Hematopoietic multipotent progenitor cell treated with erythropoietin and hydrocortisone succinate and interleukin-3 and kit ligand, for 6 days (in vitro differentiated cells): ENCODE data around the gene DACT3.

ENCODE experiments used
- DNase-seq: peaks from one replicate; pipeline ENCODE4 v3.0.0-alpha.2; 2015

DACT3 gene

DNA sequence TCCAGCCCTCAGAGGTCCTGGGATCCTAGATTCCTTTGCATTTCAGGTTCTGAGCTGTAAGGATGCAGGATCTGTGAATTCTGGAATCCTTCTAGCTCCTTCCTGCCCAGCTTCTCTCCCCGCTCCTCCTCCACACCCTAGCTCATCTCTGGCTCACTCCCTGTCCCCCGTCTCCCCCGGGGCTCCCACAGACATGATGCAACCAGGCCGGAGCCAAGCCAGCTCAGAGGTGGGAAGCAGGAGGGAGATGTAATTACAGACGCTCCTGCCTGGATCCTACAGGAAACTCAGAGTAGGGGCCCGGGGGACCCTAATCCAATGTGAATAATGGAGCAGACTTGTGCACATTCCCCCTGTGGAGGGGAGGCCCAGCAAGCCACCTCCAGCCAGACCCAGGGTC, 29.5 kb downstream of the DACT3 start:
- no peak for DNase-seq

- no peak for DNase-seq
These were observed 30.3 kb downstream of the DACT3 start for GRCh38 chr19:46630586-46631205.

DNA sequence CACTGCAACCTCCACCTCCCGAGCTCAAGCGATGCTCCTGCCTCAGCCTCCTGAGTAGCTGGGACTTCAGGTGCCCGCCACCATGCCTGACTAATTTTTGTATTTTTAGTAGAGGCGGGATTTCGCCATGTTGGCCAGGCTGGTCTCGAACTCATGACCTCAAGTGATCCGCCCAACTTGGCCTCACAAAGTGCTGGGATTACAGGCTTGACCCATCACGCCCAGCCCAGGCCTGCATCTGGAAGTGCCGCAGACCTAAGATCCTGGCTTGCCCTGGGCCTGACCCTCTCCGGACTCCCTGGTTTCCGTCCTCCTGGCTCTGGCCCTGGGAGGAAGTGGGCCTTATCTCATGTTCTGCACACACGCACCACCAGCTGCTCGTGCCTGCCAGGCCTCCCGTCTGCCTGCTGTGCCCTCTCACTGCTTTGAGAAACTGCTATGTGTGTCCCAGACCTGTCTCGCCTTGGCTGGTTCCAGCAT, 31.4 kb downstream of the DACT3 start:
- DNase-seq, result peak; percentile 94

DNA sequence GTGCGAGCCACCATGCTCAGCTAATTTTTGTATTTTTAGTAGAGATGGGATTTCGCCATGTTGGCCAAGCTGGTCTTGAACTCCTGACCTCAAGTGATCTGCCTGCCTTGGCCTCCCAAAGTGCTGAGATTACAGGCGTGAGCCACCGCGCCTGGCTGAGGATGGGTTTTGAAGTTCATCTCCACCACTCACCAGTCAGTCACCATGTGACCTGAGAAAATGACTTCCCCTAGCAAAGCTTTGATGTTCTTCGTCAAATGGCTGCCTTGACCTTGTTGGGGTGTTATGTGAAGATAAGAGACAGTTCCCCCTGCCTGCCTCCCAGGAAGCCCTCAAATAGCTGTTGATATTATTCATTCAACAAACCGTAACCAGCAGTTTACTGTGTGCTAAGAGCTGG, 32.0 kb downstream of the DACT3 start:
- DNase-seq, result peak; percentile 82

- no peak for DNase-seq
These were observed 34.5 kb downstream of the DACT3 start for GRCh38 chr19:46626446-46626845.

- no peak for DNase-seq
These were observed 35.3 kb downstream of the DACT3 start for GRCh38 chr19:46625731-46626130.

GRCh38 chr19:46624958-46625661, 35.9 kb downstream of the DACT3 start, which contains the start of gene PTGIR:
Gene PTGIR, minus strand, starts transcription at chr19:46625089. Its CDS starts 864 bp downstream, at chr19:46624225.
- peak; percentile 61 for DNase-seq

GRCh38 chr19:46623915-46624502, 37.0 kb downstream of the DACT3 start:
- no peak for DNase-seq

- DNase-seq, result peak; percentile 25
These were observed 38.9 kb downstream of the DACT3 start for GRCh38 chr19:46622118-46622446.

DNA sequence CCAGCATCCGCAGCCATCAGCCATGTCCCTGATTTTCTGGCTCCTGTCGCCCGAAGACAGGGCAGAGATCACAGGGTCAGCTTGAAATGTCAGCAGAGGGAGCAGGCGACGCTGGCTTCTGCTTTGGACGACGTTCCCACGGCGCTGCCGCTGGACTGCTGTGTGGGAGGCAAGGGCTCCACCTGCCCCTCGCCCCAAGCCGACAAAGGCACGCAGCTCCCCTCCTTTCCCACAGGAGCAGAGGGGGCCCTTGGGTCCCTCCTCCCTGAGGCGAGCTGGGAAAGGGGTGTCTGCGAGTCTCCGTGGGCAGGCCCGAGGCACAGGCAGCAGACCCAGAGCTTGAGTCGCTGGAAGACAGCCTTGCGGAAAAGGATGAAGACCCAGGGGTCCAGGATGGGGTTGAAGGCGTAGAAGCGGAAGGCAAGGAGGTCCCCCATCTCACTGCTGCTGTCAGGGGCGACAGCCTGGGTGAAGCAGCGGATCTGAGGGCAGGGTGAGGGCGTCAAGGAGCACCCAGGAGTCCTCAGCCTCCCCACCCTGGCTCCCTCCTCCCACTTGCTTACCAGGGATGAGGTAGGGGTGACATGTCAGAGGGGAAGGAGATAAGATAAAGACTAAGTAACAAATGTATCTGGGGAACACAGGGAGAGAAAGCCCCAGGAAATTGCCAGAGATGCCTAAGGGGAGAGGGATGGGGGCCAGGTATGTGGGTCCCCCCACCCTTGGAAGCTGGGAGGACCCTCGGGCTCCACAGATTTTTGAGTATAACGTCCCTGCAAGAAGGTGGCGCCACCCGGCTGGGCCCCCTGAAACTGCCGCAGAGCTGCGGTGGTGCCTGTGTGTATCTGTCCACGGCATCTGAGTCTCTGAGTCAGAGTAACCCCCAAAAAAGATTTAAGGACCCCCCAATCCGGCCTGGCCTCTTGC, 39.5 kb downstream of the DACT3 start:
- DNase-seq, result no peak

DNA sequence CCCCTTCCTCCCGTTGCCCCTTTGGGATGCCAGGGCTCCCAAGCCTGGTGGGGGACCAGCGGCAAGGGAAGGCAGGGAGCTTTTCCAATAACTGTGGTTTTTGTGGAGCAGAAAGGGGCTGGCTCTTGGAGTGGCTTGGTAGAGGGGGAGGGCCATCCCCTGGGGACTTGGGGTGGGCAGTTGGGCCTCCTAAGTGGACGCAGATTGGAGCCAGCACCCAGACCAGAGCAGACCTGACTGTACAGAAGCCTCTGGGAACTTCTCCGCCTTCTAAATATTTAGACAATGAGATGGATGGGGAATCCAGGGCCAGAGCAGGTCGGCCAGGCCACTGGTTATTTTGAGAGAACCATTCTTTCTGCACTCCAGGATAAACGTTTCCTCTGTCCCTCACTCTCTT, 40.3 kb downstream of the DACT3 start:
- DNase-seq, result no peak

- DNase-seq, result no peak
These were observed 40.7 kb downstream of the DACT3 start for GRCh38 chr19:46620267-46620666.

DNA sequence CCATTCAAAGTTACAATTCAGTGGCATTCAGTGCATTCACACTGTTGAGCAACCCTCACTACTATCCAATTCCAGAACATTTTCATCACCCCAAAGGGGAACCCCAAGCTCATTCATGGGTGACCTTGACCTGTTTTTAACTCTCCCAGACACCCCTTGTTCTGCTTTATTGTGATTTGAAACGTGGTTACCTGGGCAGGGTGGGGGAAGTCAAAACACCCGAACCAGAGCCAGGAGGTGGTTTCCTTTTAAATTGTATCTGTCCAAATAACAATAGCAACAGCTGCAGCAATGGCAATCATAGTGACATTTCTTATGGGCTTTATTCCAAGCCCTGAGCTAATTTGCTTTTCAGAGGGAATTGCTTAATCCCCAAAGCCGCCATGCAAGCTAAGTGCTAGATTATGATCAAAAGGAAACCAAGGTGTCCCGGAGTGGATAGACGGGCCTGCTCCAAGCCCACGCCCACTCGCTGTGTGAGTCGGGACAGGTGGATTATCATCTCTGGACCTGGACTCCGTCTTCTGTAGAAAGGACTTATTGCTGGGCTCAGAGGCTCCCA, 42.2 kb downstream of the DACT3 start:
- DNase-seq, result no peak

DNA sequence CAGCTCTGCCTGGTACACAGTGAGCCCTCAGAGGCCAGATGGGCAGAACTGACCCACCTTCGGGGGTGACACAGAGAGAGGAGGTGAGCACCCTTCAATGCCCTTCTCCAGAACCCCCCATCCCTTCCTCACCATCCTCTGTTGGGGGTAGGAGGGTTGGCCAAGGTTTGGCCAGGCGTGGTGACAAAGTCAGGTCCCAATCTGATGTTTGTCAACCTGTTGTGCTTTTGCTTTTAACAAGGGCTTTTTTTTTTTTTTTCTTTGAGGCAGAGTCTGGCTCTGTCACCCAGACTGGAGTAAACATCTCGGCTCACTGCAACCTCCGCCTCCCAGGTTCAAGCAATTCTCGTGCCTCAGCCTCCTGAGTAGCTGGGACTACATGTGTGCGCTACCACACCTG, 43.4 kb downstream of the DACT3 start:
- DNase-seq, result no peak

DNA sequence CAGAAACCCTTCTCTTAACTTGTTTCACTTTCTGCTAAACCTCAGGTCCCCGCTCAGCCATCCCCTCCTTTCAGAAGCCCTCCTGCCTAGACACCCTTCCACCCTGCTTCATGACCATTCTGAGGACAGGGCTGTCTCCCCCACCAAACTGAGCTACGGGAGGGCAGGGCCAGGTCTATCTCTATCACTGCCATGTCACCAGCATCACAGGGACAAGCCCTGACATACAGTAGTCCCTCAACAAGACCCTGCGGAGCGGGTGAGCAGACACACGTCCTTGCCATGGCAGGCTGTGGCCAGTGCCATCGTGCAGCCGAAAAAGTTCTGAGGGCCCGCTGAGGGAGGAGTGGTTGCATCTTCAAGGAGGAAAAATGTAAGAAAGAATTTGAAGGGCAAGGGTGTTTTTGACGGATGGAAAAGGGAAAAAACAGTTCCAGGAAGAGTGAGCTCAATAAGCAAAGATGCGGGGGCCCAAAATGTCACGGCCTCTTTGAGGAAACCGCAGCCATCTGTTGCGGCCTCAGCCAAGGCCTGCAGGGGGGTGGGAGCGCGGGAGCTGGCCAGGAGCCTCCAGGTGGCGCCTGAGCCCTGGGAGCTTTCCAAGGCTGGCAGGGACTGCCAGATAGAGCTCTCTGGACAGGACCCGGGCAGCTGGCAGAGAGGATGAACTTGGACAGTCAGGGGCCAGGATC, 44.2 kb downstream of the DACT3 start:
- DNase-seq, result peak; percentile 71

DNA sequence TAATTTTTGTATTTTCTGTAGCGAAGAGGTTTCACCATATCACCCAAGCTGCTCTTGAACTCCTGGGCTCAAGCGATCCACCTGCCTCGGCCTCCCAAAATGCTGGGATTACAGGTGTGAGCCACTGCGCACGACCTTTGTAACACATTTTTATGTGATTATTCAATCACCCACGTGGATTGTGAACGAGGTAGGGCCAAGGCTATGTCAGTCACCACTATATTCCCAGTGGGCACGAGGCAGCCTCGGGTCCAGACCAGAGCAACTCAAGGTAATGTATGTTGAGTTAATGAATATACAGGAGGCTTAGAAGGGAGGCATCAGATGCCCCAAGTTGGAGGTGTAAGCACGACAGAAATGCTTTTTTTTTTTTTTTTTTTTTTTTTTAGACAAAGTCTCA, 45.0 kb downstream of the DACT3 start:
- DNase-seq, result no peak

DNA sequence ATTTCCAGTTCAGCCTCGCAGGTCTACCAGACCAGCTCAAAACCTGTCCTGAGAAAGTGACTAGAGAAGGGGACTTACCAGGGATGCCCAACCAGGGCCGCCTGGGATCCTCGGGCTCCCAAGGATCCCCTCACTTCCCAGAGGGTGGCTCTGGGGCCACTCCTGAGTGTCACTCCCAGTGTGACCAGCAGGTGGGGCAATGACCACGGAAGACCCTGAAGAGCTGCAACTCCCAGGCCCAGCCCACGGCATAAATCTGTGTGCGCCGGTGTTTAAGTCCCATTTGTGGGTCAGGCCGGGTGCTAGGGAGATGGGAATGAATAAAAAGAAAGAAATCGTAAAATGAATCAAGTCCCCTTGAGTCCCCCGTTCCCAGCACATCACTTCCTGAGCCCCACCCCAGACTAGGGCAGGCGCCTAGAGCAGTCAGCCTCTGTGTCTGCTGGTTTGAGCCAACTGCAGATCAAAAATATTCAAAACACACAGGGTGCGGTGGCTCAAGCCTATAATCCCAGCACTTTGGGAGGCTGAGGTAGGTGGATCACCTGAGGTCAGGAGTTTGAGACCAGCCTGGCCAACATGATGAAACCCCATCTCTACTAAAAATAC, 46.8 kb downstream of the DACT3 start:
- DNase-seq, result peak; percentile 85

DNA sequence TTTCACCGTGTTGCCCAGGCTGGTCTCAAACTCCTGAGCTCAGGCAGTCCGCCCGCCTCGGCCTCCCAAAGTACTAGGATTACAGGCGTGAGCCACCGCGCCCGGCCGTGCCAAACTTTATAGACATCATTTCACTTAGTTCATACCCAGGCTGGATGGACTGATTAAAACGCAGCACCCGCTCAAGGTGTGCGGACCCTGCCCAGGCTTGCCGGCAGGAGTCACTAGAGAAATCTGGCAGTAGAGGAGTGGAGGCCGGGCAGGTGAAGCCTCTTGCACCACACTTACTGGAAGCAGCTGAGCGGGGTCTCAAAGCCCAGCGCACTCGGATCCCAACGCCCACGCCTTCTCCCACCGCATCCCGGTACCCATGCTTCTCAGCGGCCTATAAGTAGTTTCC, 47.5 kb downstream of the DACT3 start:
- no peak for DNase-seq

DNA sequence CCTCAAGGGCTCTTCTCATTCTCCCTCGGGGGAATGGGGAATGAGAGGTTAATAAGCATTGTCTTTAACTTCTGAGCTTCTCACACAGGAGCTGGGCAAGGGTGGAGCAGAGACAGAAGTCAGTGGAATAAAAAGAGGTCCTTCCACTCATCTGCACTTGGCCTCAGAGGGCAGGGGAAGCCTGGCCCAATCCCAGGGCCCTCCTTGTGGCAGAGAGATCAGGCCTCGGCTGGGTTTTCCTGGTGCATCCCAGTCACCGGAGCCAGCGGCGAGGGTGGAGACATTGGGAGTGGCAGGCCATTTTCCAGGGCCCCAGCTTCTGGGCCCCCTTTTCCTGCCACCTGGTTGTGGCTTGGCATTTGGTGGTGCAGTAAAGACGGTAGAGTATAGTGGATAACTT, 49.2 kb downstream of the DACT3 start:
- peak; percentile 19 for DNase-seq

GRCh38 chr19:46610851-46611770, 49.9 kb downstream of the DACT3 start:
- DNase-seq, result peak; percentile 32

DNA sequence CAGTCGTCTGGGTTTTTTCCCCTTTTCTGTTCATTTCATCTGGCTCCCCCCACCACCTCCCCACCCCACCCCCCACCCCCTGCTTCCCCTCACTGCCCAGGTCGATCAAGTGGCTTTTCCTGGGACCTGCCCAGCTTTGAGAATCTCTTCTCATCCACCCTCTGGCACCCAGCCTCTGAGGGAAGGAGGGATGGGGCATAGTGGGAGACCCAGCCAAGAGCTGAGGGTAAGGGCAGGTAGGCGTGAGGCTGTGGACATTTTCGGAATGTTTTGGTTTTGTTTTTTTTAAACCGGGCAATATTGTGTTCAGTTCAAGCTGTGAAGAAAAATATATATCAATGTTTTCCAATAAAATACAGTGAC, 50.6 kb downstream of the DACT3 start:
- DNase-seq, result no peak
